GM21360 (cell line): ENCODE measurements around the gene SIGLEC12.
"Not testable (repeated sequence)": the region's sequence is repeated elsewhere in the genome, so short reads cannot be mapped to it uniquely, and the experiment has no call there.

Experiments
- ATAC-seq: cut with Tn5 transposase; IDR thresholded peaks from one replicate; pipeline ENCODE4 v1.9.1; 2021; ENCODE audit warnings: mild to moderate bottlenecking, moderate library complexity; ENCODE audit not compliant: unreplicated experiment

The SIGLEC12 gene

GRCh38 chr19:51485960-51486660 is 15.5 kb downstream of the SIGLEC12 start:
- ATAC-seq: no peak

- ATAC-seq: no peak
These were observed 21.0 kb downstream of the SIGLEC12 start for GRCh38 chr19:51480590-51480989.

- ATAC-seq: no peak
These were observed 21.9 kb downstream of the SIGLEC12 start for GRCh38 chr19:51479531-51480331.

- ATAC-seq: no peak
These were observed 23.0 kb downstream of the SIGLEC12 start, which contains the start of gene CEACAM18 for GRCh38 chr19:51478381-51479234. TSS of gene CEACAM18 (plus strand) at chr19:51478539.

GRCh38 chr19:51477344-51477743 is 24.3 kb downstream of the SIGLEC12 start:
- ATAC-seq: no peak

- ATAC-seq: no peak
These were observed 25.4 kb downstream of the SIGLEC12 start for GRCh38 chr19:51476164-51476563.

- no peak for ATAC-seq
These were observed 28.4 kb downstream of the SIGLEC12 start for GRCh38 chr19:51473009-51473707.

GRCh38 chr19:51472607-51473006 is 29.0 kb downstream of the SIGLEC12 start:
- no peak for ATAC-seq

GRCh38 chr19:51471527-51471926 is 30.1 kb downstream of the SIGLEC12 start:
- no peak for ATAC-seq

GRCh38 chr19:51470966-51471365 is 30.6 kb downstream of the SIGLEC12 start:
- ATAC-seq: no peak

GRCh38 chr19:51469629-51470028 is 32.0 kb downstream of the SIGLEC12 start:
- no peak for ATAC-seq

GRCh38 chr19:51469162-51469561 is 32.4 kb downstream of the SIGLEC12 start:
- ATAC-seq: no peak

- ATAC-seq: no peak
These were observed 33.1 kb downstream of the SIGLEC12 start for GRCh38 chr19:51468545-51468920.

GRCh38 chr19:51467864-51468544 is 33.6 kb downstream of the SIGLEC12 start:
- ATAC-seq: no peak

- ATAC-seq: no peak
These were observed 34.9 kb downstream of the SIGLEC12 start for GRCh38 chr19:51466723-51467122.

GRCh38 chr19:51463976-51464581 is 37.5 kb downstream of the SIGLEC12 start:
- not testable (repeated sequence) for ATAC-seq

GRCh38 chr19:51462681-51463080 is 38.9 kb downstream of the SIGLEC12 start:
- no peak for ATAC-seq

- no peak for ATAC-seq
These were observed 39.3 kb downstream of the SIGLEC12 start for GRCh38 chr19:51462276-51462675.

- no peak for ATAC-seq
These were observed 39.9 kb downstream of the SIGLEC12 start for GRCh38 chr19:51461723-51462161.
